ENCODE measurements around the gene PEAR1.

Gene PEAR1

GRCh38 chr1:156893048-156893953, at the start of gene PEAR1:
TSS of gene PEAR1 (plus strand) at chr1:156893718. CDS start at chr1:156903927, 10,209 bp downstream.
- DNase-seq (ENCODE audit: low read depth in 2 of 2): no peak

GRCh38 chr1:156844102-156844501, 49.4 kb upstream of the PEAR1 start:
- no peak for DNase-seq (ENCODE audit: low read depth in 2 of 2)

GRCh38 chr1:156844638-156845037, 48.9 kb upstream of the PEAR1 start:
- no peak for DNase-seq (ENCODE audit: low read depth in 2 of 2)

- DNase-seq (ENCODE audit: low read depth in 2 of 2): peak in 1 of 2 donors; percentile 22
These were observed 48.2 kb upstream of the PEAR1 start for GRCh38 chr1:156845055-156845952.

GRCh38 chr1:156845953-156846545, 47.5 kb upstream of the PEAR1 start:
- DNase-seq (ENCODE audit: low read depth in 2 of 2): no peak

- no peak for DNase-seq (ENCODE audit: low read depth in 2 of 2)
These were observed 46.9 kb upstream of the PEAR1 start for GRCh38 chr1:156846643-156847042.

GRCh38 chr1:156847591-156848460, 45.7 kb upstream of the PEAR1 start:
- DNase-seq (ENCODE audit: low read depth in 2 of 2): no peak

GRCh38 chr1:156848461-156849150, 44.9 kb upstream of the PEAR1 start:
- peak; percentile 56 to 63 for DNase-seq (ENCODE audit: low read depth in 2 of 2)

GRCh38 chr1:156849151-156849496, 44.4 kb upstream of the PEAR1 start:
- DNase-seq (ENCODE audit: low read depth in 2 of 2): no peak

GRCh38 chr1:156851779-156852417, 41.6 kb upstream of the PEAR1 start:
- DNase-seq (ENCODE audit: low read depth in 2 of 2): no peak

GRCh38 chr1:156852418-156852874, 41.1 kb upstream of the PEAR1 start:
- no peak for DNase-seq (ENCODE audit: low read depth in 2 of 2)

GRCh38 chr1:156853761-156854160, 39.8 kb upstream of the PEAR1 start:
- no peak for DNase-seq (ENCODE audit: low read depth in 2 of 2)

GRCh38 chr1:156854634-156855033, 38.9 kb upstream of the PEAR1 start:
- no peak for DNase-seq (ENCODE audit: low read depth in 2 of 2)

- no peak for DNase-seq (ENCODE audit: low read depth in 2 of 2)
These were observed 37.2 kb upstream of the PEAR1 start for GRCh38 chr1:156856282-156856785.

GRCh38 chr1:156857532-156857931, 36.0 kb upstream of the PEAR1 start:
- no peak for DNase-seq (ENCODE audit: low read depth in 2 of 2)

- DNase-seq (ENCODE audit: low read depth in 2 of 2): no peak
These were observed 35.0 kb upstream of the PEAR1 start for GRCh38 chr1:156858555-156858956.

- DNase-seq (ENCODE audit: low read depth in 2 of 2): no peak
These were observed 34.5 kb upstream of the PEAR1 start, which contains the start of gene INSRR for GRCh38 chr1:156858959-156859522. TSS of gene INSRR (minus strand) at chr1:156859117. CDS start at chr1:156858621, 496 bp downstream.

GRCh38 chr1:156859523-156860112, 33.9 kb upstream of the PEAR1 start:
- no peak for DNase-seq (ENCODE audit: low read depth in 2 of 2)

GRCh38 chr1:156860113-156860627, 33.3 kb upstream of the PEAR1 start:
- peak; percentile 37 to 52 for DNase-seq (ENCODE audit: low read depth in 2 of 2)
